Measurements from ENCODE around the gene AXIN1. TPM values are rescaled to one million over a fixed set of nuclear protein-coding genes. Genes with fewer than 3 reads are reported as not detected.

Gene AXIN1
- total and polyA plus RNA-seq, 2 of the 8 experiments (the other 6 are each of a cell fraction or from before 2014, with no cell fraction given), result 12.5 to 41.9 TPM

DNA sequence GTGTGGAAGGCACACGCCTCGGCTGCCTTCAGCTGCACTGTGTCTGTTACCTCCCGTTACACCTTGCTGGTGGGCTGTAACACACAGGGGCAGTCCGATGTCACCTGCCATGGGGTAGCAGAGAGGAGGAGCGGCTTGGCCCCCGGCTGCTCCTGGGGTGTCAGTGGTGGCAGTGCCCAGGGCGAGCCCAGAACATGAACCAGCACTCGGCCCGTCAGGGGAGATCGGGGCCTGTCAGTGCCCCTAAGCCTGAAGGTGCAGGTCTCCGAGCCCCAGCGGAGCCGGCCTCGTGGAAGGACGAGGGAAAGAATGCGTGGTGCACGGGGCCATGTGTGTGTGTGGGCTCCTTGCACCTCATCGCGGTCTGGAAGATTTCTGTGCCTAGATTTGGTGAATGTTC lies 92.2 kb downstream of the AXIN1 start (continued):
- TF ChIP-seq SIX5 (IDR thresholded peaks at IDR 0.05; ENCODE audit: low read depth, low read length) (no peak), SUZ12 (IDR thresholded peaks at IDR 0.05; ENCODE audit: low read length) (no peak), SAP30 (IDR thresholded peaks at IDR 0.05; ENCODE audit: insufficient read depth, insufficient replicate concordance, low read length) (no peak), SP2 (IDR thresholded peaks at IDR 0.05; ENCODE audit: low read length) (no peak)
